HG03064 (cell line): ENCODE results near the gene PORCN.
"Not testable (repeated sequence)": the region's sequence is repeated elsewhere in the genome, so short reads cannot be mapped to it uniquely, and the experiment has no call there.

Source experiments
- ATAC-seq: cut with Tn5 transposase; IDR thresholded peaks from one replicate; pipeline ENCODE4 v1.9.1; 2021; ENCODE audit warnings: low read depth; ENCODE audit not compliant: unreplicated experiment

PORCN gene

DNA sequence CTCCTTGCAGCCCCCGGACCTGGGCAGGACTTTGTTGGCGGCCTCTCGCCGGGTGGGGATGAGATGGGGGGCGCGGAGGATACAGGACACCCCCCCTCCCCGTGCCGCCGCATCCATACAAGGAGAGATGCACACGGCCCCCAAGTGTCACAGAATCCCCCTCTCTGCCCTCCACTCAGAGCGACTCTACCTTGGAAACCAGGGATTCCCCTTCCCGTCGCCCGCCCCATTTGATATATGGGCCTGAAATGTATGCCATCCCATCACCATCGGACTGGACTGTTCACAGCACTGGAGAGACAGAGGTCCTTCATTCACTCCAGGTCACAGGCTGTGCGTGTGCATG is 426 bp downstream of the PORCN start:
- no peak for ATAC-seq

DNA sequence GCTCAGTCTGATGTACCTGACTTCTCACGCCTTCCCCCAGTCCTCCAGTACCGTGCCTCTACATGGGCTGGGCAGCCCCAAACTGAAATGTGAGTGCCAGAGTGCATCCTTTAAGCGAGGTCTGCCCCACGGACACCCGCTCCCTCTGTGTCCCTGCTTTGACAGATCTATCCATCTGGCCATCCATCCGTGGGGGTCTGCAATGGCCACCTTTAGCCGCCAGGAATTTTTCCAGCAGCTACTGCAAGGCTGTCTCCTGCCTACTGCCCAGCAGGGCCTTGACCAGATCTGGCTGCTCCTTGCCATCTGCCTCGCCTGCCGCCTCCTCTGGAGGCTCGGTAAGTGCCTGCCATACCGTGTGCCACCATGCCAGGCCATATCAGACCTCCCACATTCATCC is 827 bp downstream of the PORCN start:
- no peak for ATAC-seq

DNA sequence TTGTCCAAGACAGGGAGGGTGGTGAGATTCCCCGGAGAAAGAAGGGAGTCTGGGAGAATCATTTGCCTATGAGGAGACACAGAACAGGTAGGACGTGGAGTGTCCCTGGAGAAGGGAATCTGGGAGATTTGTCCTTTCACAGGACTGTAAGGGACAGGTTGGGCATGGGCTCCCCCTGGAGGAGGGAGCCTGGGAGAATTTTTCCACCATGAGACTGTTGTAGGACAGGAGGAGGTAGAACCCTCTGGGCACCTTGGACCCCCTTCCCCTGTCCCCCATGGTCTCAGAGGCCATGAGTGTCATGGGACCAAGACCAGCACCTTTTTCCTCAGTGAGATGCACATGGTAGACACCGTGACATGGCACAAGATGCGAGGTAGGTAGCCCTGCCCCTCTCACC is 2.8 kb downstream of the PORCN start:
- no peak for ATAC-seq

DNA sequence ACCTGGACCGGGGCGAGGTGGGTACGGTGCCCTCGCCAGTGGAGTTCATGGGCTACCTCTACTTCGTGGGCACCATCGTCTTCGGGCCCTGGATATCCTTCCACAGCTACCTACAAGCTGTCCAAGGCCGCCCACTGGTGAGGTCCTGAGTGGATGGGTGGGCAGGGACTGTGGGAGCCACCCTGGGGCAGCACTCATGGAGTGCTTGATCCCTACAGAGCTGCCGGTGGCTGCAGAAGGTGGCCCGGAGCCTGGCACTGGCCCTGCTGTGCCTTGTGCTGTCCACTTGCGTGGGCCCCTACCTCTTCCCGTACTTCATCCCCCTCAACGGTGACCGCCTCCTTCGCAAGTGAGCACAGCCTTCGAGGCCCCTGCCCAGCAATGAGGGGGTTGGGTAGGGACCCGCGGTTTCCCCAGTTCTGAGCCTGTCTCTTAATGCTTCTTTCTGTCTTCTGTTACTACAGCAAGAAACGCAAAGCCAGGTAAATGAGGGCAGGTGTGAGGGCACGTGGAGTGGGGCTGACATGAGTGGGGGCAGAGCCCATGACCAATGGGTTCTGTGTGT is 3.7 kb downstream of the PORCN start:
- no peak for ATAC-seq

DNA sequence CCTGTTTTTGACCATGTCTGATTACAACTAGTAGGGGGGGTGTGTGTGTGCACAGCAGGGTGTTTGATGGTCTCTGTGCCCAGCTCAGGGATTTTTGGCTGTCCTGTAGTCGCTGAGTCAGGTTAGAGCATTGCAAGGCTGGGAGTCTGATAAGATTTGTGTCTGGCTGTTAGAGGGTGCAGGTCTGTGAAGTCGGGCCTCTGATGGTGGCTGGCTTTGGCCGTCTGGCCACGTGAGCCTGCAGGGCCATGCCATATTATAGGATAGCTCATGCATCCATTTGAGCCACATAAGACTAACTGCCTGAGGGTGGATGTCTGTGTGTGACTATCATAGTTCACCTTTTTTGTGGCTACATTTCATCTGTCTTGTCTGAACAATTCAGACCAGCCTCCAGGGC is 4.9 kb downstream of the PORCN start:
- no peak for ATAC-seq

DNA sequence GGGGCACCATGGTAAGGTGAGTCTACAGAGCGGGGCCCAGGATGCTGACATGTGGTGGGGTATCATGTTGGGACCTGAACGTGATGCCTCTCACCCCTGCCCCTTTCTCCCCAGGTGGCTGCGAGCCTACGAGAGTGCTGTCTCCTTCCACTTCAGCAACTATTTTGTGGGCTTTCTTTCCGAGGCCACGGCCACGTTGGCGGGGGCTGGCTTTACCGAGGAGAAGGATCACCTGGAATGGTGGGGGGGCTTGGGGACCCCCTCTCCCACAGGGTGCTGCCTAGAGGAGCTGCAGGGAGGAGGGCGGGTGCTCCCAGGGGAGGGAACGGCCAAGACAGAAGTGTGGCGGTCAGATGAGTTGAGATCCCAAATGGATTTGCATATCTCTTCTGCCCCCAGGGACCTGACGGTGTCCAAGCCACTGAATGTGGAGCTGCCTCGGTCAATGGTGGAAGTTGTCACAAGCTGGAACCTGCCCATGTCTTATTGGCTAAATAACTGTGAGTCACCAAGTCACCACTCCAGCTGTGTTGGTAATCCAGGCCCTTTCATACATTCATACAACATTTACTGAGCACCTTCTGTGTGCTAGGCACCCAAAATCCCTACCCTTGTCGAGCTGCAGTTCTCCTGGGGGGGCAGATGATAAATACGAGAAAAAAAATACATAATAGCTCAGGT is 5.5 kb downstream of the PORCN start:
- no peak for ATAC-seq

DNA sequence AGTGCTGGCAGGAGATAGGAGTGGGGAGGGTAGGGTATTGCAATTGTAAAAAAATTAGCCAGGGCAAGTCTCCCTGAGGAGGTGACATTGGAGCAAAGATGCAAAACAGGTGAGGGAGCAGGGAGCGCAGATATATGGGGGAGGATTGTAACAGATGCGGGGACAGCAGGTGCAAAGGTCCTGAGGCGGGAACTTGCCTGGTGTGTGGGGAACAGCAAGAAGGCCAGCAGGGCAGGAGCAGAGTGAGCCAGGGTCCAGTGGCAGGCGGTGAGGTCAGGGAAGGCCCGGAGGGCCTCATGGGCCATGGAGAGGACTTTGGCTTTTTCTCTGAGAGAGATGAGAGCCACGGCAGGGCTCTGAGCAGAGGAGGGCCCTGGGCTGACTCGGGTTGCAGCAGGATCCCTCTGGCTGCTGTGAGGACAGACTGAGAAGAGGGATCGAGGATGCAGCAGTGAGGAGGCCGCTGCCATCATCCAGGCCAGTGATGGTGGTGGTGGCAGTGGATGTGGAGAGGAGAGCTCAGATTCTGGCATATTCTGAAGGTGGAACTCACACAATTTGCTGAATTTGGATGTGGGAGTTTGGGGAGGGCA is 6.2 kb downstream of the PORCN start:
- ATAC-seq, result no peak

DNA sequence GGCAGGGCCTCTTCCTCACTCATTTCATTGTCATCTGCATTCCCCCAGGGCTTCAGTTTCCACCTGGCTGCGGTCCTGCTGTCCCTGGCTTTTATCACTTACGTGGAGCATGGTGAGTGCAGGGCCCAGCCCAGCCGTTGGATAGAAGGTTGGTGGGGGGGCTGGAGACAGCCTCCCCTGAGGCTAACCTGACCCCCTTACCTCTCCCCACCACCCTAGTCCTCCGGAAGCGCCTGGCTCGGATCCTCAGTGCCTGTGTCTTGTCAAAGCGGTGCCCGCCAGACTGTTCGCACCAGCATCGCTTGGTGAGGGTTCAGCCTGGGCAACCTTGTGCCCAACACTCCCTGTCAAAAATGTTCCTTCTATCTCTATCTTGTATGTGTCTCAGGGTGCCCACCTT is 7.0 kb downstream of the PORCN start:
- no peak for ATAC-seq

DNA sequence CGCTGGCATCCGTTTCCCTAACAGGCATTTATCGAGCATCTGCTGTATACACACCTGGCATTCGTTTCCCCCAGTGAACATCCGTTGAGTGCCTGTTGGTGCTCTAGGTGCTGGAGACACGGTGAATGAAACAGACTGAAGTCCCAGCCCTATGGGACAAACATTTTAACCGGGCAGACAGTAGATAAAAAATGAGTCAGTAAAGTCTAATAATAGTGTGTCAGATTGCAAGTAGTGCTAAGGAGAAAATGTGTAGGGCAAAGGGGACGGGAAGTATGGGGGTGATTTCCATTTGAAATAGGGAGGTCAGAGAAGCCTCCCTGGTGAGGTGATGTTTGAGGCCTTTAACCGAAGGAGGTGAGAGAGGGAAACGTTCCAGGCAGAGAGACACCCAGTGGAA is 7.5 kb downstream of the PORCN start:
- ATAC-seq, result no peak

DNA sequence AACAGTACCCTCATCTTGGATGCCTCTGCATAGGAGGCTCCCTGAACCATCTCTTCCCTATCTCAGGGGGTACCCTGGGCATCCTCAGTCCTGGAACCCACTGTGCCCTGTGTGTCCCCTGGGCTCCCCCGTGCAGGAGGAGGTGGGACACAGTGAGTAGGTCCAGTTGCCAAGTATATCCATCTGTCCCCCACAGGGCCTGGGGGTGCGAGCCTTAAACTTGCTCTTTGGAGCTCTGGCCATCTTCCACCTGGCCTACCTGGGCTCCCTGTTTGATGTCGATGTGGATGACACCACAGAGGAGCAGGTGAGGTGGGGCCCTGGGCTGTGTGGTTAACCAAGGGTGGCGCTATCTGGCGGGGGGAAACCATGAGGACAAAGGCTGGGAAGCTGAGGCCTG is 8.2 kb downstream of the PORCN start:
- no peak for ATAC-seq

DNA sequence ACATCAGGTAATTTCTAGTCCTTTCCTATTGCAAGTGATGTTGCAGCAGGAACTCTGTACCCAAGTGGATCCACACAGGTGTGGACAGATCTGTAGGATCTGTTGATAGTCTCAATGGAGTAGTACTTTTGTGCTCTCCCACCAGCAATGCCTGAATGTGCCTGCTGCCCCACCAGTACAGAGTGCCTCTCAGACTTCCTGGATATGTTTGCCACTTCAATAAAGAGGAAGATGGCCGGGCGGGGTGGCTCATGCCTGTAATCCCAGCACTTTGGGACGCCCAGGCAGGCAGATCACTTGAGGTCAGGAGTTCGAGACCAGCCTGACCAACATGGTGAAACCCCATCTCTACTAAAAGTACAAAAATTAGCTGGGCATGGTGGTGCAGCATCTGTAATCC is 10.7 kb downstream of the PORCN start:
- not testable (repeated sequence) for ATAC-seq

DNA sequence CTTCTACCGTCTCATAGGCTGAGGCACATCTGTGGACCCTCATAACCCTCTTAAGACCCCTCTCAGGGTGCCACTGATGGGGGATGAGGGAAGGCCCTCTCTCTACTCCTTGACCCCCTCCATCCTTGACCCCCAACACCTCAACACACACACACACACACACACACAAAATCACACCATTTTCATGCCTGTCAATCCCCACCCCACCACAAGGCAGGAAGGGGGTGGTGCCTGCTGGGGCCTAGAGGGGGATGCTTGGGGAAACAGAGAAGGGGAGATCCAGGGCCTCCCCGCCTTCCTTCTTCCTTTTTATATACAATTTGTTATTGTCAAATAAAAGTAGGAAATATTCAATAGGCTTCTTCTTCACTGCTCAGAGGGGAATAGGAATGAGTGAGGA is 11.7 kb downstream of the PORCN start:
- no peak for ATAC-seq

DNA sequence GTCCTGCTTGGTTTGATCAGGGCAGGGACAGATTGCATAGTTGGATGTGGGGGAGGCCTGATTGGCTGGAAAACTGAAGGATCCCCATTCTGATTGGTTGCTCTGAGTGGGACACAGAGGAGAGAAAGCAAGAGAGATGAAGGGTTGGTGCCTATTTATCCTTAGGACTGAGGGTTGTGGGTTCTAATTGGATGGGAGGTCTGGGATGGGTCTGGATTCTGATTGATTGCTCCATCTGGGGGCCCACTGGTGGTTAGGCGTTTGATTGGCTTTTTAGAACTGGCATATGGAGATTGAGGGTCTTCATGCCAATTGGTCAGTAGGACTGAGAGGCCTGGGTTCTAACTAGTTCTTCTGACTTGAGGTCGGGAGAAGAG is 12.2 kb downstream of the PORCN start:
- no peak for ATAC-seq

DNA sequence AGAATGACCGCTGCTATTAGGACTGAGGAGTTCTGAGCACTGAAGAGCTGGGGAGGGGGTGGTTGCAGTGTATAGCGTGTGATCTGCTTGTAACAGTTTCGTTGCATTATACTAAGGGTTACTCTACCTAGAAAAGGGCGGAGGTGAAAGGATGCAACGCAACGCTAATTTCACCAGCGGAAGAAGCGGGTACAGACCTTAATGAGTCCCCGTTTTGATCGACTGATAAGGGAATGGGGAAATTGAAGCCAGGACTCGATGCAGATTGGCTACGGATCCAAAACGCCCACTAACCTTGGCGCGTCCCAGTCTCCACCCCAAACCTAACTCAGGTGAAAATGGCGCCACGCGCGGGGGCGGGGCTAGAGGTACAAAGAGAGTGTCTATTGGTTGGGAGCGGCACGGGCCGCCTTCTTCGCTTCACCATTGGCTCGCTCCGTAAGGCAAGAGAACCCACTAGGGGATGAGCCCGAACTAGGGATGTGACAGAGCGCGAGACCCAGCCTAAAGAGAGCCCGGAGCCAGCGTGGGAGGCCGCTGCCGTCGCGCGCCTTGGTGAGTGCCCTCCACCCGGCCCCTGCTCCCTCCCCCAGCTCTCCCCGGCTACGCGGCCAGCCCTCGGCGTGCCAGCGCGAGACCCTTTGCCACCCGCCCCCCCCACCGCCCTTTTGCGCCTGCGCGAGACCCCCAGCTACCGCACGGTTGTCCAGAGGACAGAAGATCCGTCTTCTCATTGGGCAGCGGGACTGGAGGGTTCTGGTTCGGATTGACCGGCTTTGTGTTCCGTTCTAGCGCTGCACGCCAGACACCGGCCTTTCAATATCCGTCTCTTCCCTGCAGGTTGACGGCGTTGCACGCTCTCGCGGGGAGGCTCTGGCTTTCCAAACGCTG is 12.8 kb downstream of the PORCN start, which contains the start of gene EBP:
Gene EBP, plus strand, starts transcription at position 456 of the 891 bp plus-strand sequence. CDS start 1,964 bp downstream, outside the sequence.
- peak; percentile 90 for ATAC-seq

DNA sequence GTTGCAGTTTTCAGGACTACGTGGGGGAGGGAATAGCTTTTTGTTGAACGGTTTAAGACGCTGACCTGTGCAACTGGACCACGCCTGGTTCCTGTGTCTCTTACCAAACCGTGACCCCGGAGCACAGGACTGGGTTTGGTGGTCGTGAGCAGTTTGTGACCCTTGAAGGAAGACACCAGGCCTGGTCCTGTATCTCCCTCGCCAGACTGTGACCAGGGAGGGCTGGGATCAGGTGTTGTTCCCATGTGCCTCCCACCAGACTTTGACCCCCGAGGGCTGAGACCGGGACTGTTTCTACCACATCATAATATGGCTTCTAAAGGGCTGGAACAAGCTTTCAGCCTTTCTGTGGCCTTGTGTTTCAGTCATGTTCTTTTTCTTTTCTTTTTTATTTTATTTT is 13.5 kb downstream of the PORCN start:
- ATAC-seq, result no peak

DNA sequence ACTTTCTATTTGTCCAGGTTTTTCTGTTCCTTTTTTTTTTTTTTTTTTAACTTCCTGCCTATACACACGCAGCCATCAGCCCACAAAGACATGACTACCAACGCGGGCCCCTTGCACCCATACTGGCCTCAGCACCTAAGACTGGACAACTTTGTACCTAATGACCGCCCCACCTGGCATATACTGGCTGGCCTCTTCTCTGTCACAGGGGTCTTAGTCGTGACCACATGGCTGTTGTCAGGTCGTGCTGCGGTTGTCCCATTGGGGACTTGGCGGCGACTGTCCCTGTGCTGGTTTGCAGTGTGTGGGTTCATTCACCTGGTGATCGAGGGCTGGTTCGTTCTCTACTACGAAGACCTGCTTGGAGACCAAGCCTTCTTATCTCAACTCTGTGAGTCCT is 14.9 kb downstream of the PORCN start:
- no peak for ATAC-seq

DNA sequence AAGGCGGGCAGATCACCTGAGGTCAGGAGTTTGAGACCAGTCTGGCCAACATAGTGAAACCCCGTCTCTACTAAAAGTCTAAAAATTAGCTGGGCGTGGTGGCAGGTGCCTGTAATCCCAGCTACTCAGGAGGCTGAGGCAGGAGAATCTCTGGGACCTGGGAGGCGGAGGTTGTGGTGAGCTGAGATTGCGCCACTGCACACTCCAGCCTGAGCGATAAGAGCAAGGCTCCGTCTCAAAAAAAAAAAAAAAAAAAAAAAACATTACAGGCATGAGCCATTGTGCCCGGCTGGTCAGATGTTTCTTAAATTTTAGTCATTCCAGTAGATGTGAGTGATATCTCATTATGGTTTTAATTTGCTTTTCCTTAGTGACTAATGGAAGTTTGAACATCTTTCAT is 17.1 kb downstream of the PORCN start:
- ATAC-seq, result not testable (repeated sequence)

DNA sequence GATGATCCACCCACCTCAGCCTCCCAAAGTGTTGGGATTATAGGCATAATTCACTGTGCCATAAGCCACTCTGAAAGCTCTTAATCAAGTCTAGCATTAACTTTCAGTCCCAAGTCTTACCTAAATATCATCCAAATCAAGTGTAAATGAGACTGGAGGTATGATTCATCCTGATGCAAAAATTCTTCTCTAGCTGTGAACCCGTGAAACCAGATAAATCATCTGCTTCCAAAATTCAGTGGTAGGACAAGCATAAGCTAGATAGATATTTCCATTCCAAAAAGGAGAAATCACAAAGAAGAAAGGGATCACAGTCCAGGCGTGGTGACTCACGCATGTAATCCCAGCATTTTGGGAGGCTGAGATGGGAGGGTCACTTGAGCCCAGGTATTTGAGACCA is 21.9 kb downstream of the PORCN start:
- ATAC-seq, result no peak

DNA sequence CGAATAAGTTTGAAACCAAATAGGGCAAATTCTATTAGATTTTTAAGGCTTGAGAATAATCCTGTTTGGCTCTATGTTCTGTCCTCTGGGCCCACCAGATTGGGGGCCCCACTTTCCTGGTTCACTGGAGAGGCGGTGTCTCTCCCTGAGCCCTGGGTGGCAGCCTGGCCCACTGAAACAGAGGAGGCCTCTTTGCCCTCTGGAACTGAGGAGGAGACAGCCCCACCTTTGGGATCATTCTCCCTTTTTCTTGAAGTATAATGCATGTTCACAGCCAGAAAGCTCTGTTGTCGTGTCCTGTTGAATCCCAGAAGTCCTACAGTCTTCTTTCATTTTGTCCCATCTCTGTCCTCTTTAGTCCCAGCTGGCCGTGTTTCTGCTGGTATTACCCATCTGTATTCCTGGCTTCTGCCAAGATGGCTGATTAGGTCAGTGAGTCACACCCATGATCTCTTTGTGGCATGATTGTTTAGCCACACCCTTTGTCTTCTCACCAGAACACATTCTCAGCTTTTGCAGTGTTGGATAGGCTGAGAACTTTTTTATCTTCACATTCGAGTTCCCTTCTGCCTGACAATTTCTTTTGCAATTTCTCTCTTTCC is 22.7 kb downstream of the PORCN start:
- no peak for ATAC-seq

DNA sequence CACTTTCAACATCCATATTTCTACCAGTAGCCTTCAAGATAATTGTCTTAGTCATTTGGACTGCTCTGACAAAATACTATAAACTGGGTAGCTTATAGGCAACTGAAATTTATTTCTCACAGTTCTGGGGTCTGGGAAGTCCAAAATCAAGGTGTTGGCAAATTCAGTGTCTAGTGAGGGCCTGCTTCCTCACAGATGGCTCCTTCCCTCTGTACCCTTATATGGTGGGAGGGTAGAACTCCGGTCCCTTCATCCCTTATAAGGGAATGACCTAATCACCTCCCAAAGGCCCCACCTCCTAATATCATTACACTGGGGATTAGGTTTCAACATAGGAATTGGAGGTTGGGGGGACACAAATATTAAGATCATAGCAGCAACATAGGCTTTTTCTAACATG is 23.4 kb downstream of the PORCN start:
- ATAC-seq, result no peak

DNA sequence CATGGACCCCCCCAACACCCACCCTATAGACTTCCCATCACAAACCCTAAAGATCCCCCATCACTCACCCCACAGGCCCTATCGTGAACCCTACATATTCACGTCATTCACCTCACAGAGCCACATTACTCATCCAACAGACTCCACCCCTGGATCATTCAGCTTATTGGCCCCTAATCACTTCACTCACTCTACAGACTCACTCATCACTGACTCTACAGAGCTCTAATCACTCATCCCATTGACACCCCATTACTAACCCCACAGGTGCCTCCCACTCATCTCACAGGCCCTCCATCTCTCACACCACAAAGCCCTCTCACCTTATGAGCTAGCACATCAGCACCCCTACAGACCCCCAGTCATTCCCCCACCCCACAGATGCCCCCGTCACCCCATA is 24.4 kb downstream of the PORCN start:
- ATAC-seq, result no peak
